ENCODE data around the gene DACH1. TPM values are rescaled to one million over a fixed set of nuclear protein-coding genes. Genes with fewer than 3 reads are reported as not detected.

The DACH1 gene
- total and polyA plus RNA-seq, 9 of the 15 experiments (the other 6 are each of a cell fraction or from before 2014, with no cell fraction given), result 0.04 to 0.07 (median 0.04) TPM; not detected in 2

GRCh38 chr13:71803066-71803465 lies 63.9 kb downstream of the DACH1 start:
- no peak for ATAC-seq
- no peaks in the 10 kb centered on the region for H3K9me3 ChIP-seq (replicated peaks; ENCODE audit: control insufficient read depth, insufficient read depth, low read depth, low read length)
- in situ Hi-C loops (cut with MboI) (no loop called here), intact Hi-C loops (cut with micrococcal nuclease) (no loop called here)
- no peak overlapping the region for H2AFZ ChIP-seq (ENCODE audit: low read depth, low read length)
- H3K9me1 ChIP-seq (ENCODE audit: control insufficient read depth, insufficient read depth, low read length), result no peaks in the 10 kb centered on the region
- H3K4me3 ChIP-seq, result no peak overlapping the region
- ChIA-PET POLR2A (no interaction called here), CTCF (ENCODE audit: low intra/inter-chr PET ratio) (no interaction called here)
- no peaks in the 10 kb centered on the region for H4K20me1 ChIP-seq (replicated peaks; ENCODE audit: control insufficient read depth, insufficient read depth, low read length)
- 0% methylated on average over 2 of the region's 2 CpGs for WGBS (ENCODE audit: insufficient coverage, low coverage, missing lambda C conversion rate)
- H3K27me3 ChIP-seq (ENCODE audit: control insufficient read depth in 2 of 2, insufficient read depth in 2 of 2, low read length in 2 of 2), result no peaks in the 10 kb centered on the region
- DNase-seq (ENCODE audit: extremely low read depth in 1 of 4, low spot score in 3 of 4), result no peak
- FAIRE-seq, result no peak
- TF ChIP-seq PHTF2 (CRISPR knock-in tag; IDR thresholded peaks at IDR 0.05) (no peak), DDX20 (tag; IDR thresholded peaks at IDR 0.05; ENCODE audit: low read depth) (no peak), ZBTB11 (CRISPR knock-in tag; IDR thresholded peaks at IDR 0.05) (no peak), ZNF445 (CRISPR knock-in tag; IDR thresholded peaks at IDR 0.05; ENCODE audit: low read depth) (no peak), MCM2 (IDR thresholded peaks at IDR 0.05; ENCODE audit: low read depth) (no peak), TAF7 (tag; IDR thresholded peaks at IDR 0.05) (no peak), RFX7 (CRISPR knock-in tag; IDR thresholded peaks at IDR 0.05) (no peak), ZKSCAN3 (CRISPR knock-in tag; IDR thresholded peaks at IDR 0.05) (no peak), ZBTB40 (IDR thresholded peaks at IDR 0.05) (no peak), ZBTB40 (CRISPR knock-in tag; IDR thresholded peaks at IDR 0.05) (no peak)
- H3K36me3 ChIP-seq (ENCODE audit: control insufficient read depth, insufficient read depth, low read length), result no peaks in the 10 kb centered on the region
- H3K4me2 ChIP-seq (ENCODE audit: insufficient read depth, low read length), result no peak overlapping the region
- H3K4me1 ChIP-seq (replicated peaks in 1 of 2; ENCODE audit: control insufficient read depth in 2 of 2, insufficient read depth in 2 of 2, low read length in 2 of 2), result no peaks in the 10 kb centered on the region
- no peaks in the 10 kb centered on the region for H3K79me2 ChIP-seq (ENCODE audit: control insufficient read depth, insufficient read depth, low read length)
- H3K9ac ChIP-seq (ENCODE audit: insufficient read depth in 1 of 2, low read depth in 2 of 2, low read length in 2 of 2), result no peak overlapping the region
- no TSS peak for BruUV-seq (replicated peaks)
- H3K27ac ChIP-seq (ENCODE audit: extremely low read depth, low read depth, low read length), result no peak overlapping the region

Measured in K562 (cell line).